GM19395 (cell line): ENCODE measurements around the gene FANCI.
"Not testable (repeated sequence)": the region's sequence is repeated elsewhere in the genome, so short reads cannot be mapped to it uniquely, and the experiment has no call there.

Experiments
- ATAC-seq: cut with Tn5 transposase; IDR thresholded peaks from one replicate; pipeline ENCODE4 v1.9.1; 2021; ENCODE audit warnings: mild to moderate bottlenecking, moderate library complexity; ENCODE audit not compliant: unreplicated experiment

FANCI gene

DNA sequence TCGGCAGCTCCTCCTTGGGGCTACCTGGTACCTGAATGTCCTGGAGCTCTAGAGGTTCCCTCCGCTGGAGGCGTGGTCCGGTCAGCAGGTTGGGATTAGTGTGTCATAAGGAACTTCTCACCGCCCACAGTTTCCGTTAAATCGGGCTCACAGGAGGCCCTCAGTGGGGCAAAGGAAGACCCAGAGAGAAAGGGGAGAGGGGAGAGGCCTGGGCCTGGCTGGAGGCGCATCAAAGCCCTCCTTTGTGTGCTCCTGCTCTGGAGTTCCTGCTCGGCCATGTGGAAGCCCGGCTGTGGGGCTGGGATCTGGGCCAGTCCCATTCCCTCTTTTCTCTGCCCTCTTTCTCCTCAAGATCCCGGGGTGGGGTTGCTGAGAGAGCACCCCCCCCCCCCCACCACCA lies 22.2 kb upstream of the FANCI start, which contains the start of gene RLBP1:
Gene RLBP1, minus strand, starts transcription at position 37 of the 400 bp plus-strand sequence. CDS start 2,604 bp downstream, outside the sequence.
- no peak for ATAC-seq

- ATAC-seq: no peak
Measured at GRCh38 chr15:89225588-89225987, 18.2 kb upstream of the FANCI start.

GRCh38 chr15:89226359-89227221 lies 17.2 kb upstream of the FANCI start:
- ATAC-seq: no peak

DNA sequence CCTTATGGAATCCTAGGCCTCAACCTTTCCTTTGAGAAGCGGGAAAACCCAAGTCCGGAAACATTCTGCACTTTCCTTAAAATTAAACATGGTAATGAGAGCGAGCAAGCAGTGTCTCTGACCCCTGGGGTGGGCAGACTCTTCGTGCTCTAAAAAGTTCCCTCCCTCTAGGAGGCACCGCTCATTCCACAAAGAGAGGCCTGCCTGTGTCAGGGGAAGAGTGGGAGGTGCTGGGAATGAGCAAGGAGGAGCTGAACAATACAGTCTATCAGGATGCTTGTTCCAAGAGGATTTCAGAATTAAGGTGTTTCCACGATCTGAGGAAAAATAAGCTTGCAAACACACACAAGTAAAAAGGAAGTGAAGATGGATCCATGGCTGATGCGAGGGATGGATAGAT lies 16.4 kb upstream of the FANCI start:
- no peak for ATAC-seq

DNA sequence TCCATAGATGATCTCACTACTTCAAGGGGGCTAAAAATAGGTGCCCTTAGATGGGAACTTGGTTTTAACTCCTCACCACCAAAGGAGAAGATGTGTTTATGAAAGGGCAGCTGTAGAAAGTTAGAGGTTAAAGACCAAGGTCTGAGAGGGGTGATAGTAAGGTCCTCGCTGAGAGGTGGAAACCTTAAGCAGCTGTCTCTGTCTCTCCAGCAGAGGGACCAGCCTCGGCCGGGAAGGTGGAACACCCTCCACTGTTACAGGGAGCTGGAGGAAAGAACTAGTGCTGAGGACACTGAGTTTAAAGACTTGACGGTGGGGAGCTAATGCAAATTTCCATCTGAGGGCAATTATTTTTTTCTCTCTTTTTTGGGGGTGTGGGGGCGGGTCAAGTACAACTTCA lies 13.5 kb upstream of the FANCI start:
- no peak for ATAC-seq

- ATAC-seq: no peak
Measured at GRCh38 chr15:89231832-89232231, 11.9 kb upstream of the FANCI start.

- ATAC-seq: not testable (repeated sequence)
Measured at GRCh38 chr15:89239883-89240810, 3.6 kb upstream of the FANCI start.

DNA sequence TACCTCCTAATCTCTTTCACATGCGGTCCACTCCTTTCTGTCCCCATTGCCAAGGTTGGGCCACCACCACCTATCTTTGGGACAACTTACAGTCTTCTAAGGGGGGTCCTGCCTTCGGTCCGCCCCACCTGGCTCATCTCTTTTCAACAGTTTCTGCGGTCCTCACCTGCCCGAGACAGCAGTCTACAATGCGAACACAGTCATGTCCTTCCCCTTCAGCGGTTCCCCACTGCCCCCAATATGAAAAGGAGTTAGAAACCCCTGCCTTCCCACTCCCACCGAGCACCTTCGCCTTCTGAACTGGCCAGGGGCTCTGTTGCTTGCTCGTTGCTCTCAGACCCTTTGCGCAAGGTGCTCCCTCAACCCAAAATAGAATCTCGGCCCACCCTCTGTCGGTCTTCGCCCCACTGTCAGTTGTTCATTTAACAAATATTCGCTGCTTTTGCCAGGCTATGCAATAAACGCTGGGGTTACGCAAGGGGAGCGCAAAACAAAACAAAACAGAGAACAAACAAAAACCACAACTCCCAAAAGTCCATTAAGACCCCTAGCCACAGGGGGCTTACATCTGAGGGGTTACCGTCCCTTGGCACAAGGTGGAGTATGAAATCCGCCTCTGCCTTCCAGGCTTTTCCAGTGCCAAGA lies 611 bp upstream of the FANCI start:
- ATAC-seq: no peak

DNA sequence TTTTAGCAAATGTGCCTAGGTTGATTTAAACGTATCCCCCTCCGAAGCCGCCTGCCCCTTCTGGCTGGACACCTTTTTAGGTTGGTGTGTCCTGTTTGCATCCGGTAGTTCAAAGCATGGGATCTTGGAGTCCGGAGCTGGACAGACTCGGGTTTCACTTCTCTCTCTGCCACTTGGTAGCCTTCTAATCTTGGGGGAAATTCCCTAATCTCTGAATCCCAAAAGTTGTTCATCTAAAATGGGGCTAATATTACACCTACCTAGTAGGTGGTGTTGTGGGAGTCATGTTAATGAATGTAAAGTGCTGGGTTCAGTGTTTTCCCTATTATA lies 760 bp downstream of the FANCI start:
- peak; percentile 33 for ATAC-seq

DNA sequence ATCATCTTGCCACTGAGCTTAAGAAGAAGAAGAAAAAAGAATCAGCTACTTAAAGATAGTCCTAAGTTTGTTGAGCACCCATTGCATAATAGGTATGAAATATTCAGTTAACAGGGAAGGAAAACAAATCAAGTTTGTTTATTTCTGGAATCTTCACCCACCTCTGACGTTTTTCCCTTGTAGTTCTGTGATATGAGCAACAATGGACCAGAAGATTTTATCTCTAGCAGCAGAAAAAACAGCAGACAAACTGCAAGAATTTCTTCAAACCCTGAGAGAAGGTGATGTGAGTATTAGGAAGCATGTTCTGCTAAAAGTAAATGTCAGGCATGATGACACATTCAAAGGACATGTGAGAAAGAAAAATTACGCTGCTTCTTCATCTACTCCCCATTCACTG lies 3.7 kb downstream of the FANCI start:
- no peak for ATAC-seq

DNA sequence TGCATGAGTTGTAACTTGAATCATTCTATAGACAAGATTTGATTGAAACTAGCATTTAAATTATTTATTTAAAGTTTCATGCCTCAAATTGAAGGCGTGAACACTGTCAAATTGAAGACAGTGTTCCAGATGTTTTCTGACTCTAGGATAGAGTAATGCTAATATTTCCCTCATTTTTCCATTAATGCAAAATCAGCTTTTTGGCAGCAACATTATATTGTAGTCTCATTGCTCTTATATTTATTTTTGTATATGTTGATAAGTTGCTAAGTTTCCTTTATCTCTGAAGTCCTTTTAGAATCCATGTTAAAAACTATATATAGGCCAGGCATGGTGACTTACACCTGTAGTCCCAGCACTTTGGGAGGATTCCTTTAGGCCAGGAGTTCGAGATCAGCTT lies 4.8 kb downstream of the FANCI start:
- ATAC-seq: no peak

GRCh38 chr15:89250142-89250541 lies 6.4 kb downstream of the FANCI start:
- not testable (repeated sequence) for ATAC-seq

- not testable (repeated sequence) for ATAC-seq
Measured at GRCh38 chr15:89277281-89277680, 33.5 kb downstream of the FANCI start.

DNA sequence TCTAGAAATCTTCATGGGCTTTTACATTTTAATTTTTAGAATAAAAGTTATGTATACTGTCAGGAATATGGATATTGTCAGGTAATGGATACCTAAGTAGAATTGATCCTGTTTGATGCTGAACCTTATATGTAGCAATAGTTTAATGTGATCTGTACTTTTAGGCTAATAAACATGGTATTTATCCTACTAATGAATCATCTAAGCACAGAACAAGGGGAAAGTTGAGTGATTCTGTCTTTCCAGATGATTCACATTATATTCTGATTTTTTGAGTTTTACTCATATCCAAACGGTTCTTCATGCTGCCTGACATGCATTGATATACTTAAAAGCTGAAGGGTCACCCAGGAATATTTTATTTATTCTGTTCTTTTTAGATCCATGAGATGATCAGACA lies 34.5 kb downstream of the FANCI start:
- no peak for ATAC-seq

- no peak for ATAC-seq
Measured at GRCh38 chr15:89282631-89283030, 38.9 kb downstream of the FANCI start.

DNA sequence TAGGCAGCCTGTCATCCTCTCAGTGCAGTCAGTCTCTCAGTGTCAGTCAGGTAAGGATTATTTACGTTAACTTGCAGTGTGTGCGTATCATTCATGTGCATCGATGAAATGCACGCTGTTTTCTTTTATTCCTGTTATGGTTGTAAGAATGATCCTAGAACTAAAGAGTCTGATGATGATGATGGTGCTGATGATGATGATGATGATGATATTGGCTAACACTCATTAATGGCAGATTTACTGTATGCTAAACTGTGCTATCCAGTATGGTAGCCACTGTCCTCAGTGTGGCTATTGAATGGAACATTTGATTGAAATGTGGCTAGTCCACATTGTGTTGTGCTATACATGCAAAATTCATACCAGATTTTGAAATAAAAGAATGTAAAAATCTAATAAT lies 39.4 kb downstream of the FANCI start:
- ATAC-seq: no peak

GRCh38 chr15:89291934-89292438 lies 48.2 kb downstream of the FANCI start:
- no peak for ATAC-seq

DNA sequence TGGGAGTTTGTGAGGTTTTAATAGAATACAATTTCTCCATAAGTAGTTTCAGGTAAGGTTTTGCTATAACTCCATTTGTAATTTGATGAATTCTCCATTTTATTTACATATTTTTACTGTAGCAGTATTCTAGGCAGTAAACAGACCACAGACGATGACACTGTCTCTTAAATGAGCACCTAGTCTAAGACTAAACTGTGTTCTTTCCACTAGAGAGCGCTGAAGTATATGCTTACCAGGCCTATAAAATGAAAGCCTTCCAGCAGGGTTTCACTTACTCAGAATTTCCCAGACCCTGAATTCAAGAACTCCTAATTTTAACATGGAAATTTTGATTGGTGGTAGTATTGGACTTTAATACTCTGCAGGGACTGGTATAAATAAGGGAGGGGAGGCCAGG lies 49.2 kb downstream of the FANCI start:
- no peak for ATAC-seq

- ATAC-seq: no peak
Measured at GRCh38 chr15:89299896-89300295, 56.1 kb downstream of the FANCI start.

GRCh38 chr15:89301304-89302089 lies 57.7 kb downstream of the FANCI start:
- ATAC-seq: no peak
